ENCODE data around the gene USP13.

The USP13 gene

DNA sequence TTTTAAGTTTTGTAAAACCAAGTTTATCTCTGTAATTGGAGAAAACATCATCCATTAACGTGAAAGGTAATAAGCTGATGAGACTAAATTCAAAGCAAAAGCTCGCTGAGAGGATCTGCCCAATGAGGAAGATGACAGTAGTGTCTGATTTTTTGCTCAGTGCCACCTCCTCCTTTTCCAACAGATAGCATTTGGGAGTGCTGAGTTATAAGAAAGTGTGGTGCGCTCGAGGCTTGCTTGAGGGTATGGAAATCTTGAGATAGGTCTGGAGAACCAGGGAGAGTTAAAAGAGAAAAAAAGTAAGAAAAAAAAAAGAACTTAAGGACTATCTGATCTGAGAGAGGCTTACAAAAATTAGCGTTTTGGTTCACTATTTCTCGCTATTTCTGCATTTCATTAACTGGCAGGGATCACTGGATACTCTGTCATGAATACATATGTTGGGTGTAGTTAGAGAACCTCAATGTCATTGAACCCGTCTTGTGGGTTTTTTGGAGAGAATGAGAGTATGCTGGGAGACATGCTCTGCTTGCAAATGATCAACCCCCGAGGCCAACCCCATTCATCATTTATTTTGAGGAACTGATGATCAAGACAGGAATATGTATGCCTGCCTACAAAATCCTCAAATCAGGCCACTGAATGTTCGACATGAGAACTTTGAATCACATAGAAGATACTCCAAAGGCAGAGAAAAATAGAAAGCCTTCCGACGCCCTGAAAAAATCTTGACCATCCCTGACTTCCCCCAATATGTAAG lies 973 bp upstream of the USP13 start:
- Histone ChIP-seq H3K27me3 (ENCODE audit: low read depth, low read length) (no peaks in the 10 kb centered on the region), H3K4me2 (ENCODE audit: low read length) (peak overlapping the region; percentile 77), H3K4me3 (ENCODE audit: low read length) (peak overlapping the region; percentile 88), H2AFZ (ENCODE audit: low read depth, low read length) (peak overlapping the region; percentile 82), H3K4me1 (ENCODE audit: low read length) (peaks cover 24% of the 10 kb centered on the region), H3K9me3 (ENCODE audit: insufficient read depth, low read length) (no peaks in the 10 kb centered on the region), H3K9ac (ENCODE audit: low read length) (peak overlapping the region; percentile 76), H3K79me2 (ENCODE audit: low read length) (peaks cover 38% of the 10 kb centered on the region), H3K36me3 (replicated peaks; ENCODE audit: low read depth, low read length) (peaks cover 7% of the 10 kb centered on the region), H4K20me1 (ENCODE audit: insufficient read depth, low read length) (peaks cover 16% of the 10 kb centered on the region), H3K27ac (ENCODE audit: low read length) (peak overlapping the region; percentile 87)
- TF ChIP-seq, protein P1, sequence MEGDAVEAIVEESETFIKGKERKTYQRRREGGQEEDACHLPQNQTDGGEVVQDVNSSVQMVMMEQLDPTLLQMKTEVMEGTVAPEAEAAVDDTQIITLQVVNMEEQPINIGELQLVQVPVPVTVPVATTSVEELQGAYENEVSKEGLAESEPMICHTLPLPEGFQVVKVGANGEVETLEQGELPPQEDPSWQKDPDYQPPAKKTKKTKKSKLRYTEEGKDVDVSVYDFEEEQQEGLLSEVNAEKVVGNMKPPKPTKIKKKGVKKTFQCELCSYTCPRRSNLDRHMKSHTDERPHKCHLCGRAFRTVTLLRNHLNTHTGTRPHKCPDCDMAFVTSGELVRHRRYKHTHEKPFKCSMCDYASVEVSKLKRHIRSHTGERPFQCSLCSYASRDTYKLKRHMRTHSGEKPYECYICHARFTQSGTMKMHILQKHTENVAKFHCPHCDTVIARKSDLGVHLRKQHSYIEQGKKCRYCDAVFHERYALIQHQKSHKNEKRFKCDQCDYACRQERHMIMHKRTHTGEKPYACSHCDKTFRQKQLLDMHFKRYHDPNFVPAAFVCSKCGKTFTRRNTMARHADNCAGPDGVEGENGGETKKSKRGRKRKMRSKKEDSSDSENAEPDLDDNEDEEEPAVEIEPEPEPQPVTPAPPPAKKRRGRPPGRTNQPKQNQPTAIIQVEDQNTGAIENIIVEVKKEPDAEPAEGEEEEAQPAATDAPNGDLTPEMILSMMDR (IDR thresholded peaks at IDR 0.05; ENCODE audit: low read depth, low read length) = no peak
- TF ChIP-seq EZH2phosphoT487 (IDR thresholded peaks at IDR 0.05; ENCODE audit: low read depth) = no peak

GRCh38 chr3:179653096-179653797 lies 407 bp downstream of the USP13 start:
- H3K4me1 ChIP-seq (ENCODE audit: low read length) = peaks cover 24% of the 10 kb centered on the region
- peak overlapping the region; percentile 77 for H3K4me2 ChIP-seq (ENCODE audit: low read length)
- H3K36me3 ChIP-seq (replicated peaks; ENCODE audit: low read depth, low read length) = peaks cover 9% of the 10 kb centered on the region
- no peaks in the 10 kb centered on the region for H3K27me3 ChIP-seq (ENCODE audit: low read depth, low read length)
- peak overlapping the region; percentile 88 for H3K4me3 ChIP-seq (ENCODE audit: low read length)
- H3K27ac ChIP-seq (ENCODE audit: low read length) = peak overlapping the region; percentile 87
- peak overlapping the region; percentile 76; the same call in 1 of the 2 replicates for H2AFZ ChIP-seq (ENCODE audit: low read depth, low read length)
- TF ChIP-seq, protein P1 (IDR thresholded peaks at IDR 0.05; ENCODE audit: low read depth, low read length) = no peak
- TF ChIP-seq EZH2phosphoT487 (IDR thresholded peaks at IDR 0.05; ENCODE audit: low read depth) = no peak
- peaks cover 20% of the 10 kb centered on the region for H4K20me1 ChIP-seq (ENCODE audit: insufficient read depth, low read length)
- H3K9me3 ChIP-seq (ENCODE audit: insufficient read depth, low read length) = no peaks in the 10 kb centered on the region
- peaks cover 51% of the 10 kb centered on the region for H3K79me2 ChIP-seq (ENCODE audit: low read length)
- H3K9ac ChIP-seq (ENCODE audit: low read length) = peak overlapping the region; percentile 76

DNA sequence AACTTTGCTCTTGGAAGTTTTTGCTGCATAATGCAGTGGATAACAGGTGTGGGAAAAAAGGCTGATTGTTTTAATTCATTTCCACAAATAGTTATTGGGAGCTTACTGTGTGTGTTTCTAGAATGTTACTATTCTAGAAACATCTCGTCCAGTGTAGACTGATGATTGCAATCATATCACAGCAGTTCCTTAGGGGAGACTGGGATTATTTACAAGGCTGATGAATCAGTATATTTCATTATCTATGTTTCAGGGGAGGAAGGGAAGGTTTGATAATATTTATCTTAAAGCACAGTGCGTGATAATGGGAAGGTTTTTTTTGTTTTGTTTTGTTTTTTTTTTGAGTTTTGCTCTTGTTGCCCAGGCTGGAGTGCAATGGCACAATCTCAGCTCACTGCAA lies 2.4 kb downstream of the USP13 start:
- H3K27me3 ChIP-seq (ENCODE audit: low read depth, low read length) = no peaks in the 10 kb centered on the region
- H3K4me3 ChIP-seq (ENCODE audit: low read length) = no peak overlapping the region
- no peak overlapping the region for H2AFZ ChIP-seq (ENCODE audit: low read depth, low read length)
- no peak overlapping the region for H3K27ac ChIP-seq (ENCODE audit: low read length)
- no peak overlapping the region for H3K9ac ChIP-seq (ENCODE audit: low read length)
- peaks cover 24% of the 10 kb centered on the region for H3K4me1 ChIP-seq (ENCODE audit: low read length)
- peaks cover 9% of the 10 kb centered on the region for H3K36me3 ChIP-seq (replicated peaks; ENCODE audit: low read depth, low read length)
- TF ChIP-seq, protein P1 (IDR thresholded peaks at IDR 0.05; ENCODE audit: low read depth, low read length) = no peak
- TF ChIP-seq EZH2phosphoT487 (IDR thresholded peaks at IDR 0.05; ENCODE audit: low read depth) = no peak
- H3K9me3 ChIP-seq (ENCODE audit: insufficient read depth, low read length) = no peaks in the 10 kb centered on the region
- peaks cover 38% of the 10 kb centered on the region for H4K20me1 ChIP-seq (ENCODE audit: insufficient read depth, low read length)
- H3K4me2 ChIP-seq (ENCODE audit: low read length) = peak overlapping the region; percentile 75; the same call in 1 of the 2 replicates
- peaks cover 70% of the 10 kb centered on the region for H3K79me2 ChIP-seq (ENCODE audit: low read length)

- peaks cover 99% of the 10 kb centered on the region for H3K79me2 ChIP-seq (ENCODE audit: low read length)
- peaks cover 10% of the 10 kb centered on the region for H3K4me1 ChIP-seq (ENCODE audit: low read length)
- TF ChIP-seq, protein P1 (IDR thresholded peaks at IDR 0.05; ENCODE audit: low read depth, low read length) = no peak
- TF ChIP-seq EZH2phosphoT487 (IDR thresholded peaks at IDR 0.05; ENCODE audit: low read depth) = no peak
- no peak overlapping the region for H3K27ac ChIP-seq (ENCODE audit: low read length)
- H4K20me1 ChIP-seq (ENCODE audit: insufficient read depth, low read length) = peaks cover 72% of the 10 kb centered on the region
- no peaks in the 10 kb centered on the region for H3K9me3 ChIP-seq (ENCODE audit: insufficient read depth, low read length)
- H3K9ac ChIP-seq (ENCODE audit: low read length) = no peak overlapping the region
- H3K4me3 ChIP-seq (ENCODE audit: low read length) = no peak overlapping the region
- no peak overlapping the region for H2AFZ ChIP-seq (ENCODE audit: low read depth, low read length)
- no peaks in the 10 kb centered on the region for H3K27me3 ChIP-seq (ENCODE audit: low read depth, low read length)
- peaks cover 9% of the 10 kb centered on the region for H3K36me3 ChIP-seq (replicated peaks; ENCODE audit: low read depth, low read length)
- no peak overlapping the region for H3K4me2 ChIP-seq (ENCODE audit: low read length)
Observed at GRCh38 chr3:179658606-179659005, 5.8 kb downstream of the USP13 start.

All from OCI-LY3 (cell line).